RWPE2 (cell line): ENCODE results near the gene C18orf54.

Experiments used
- ATAC-seq: fragments of 200-7000 bp; cut with Tn5 transposase; 3 replicates; pipeline ENCODE4 v1.9.1; 2021; ENCODE audit warnings: low read depth
- DNase-seq: peaks from one replicate; pipeline ENCODE4 v3.0.0-alpha.2; 2020; ENCODE audit warnings: low spot score
- H3K27ac ChIP-seq: fragments of 450-650 bp; 2 replicates; pipeline ENCODE4 v1.5.1; 2017; ENCODE audit warnings: mild to moderate bottlenecking; ENCODE audit not compliant: poor library complexity, severe bottlenecking
- H3K27me3 ChIP-seq: fragments of 250-450 bp; sonication (Bioruptor Pico); 2 replicates; pipeline ENCODE4 v1.5.1; 2021; ENCODE audit warnings: mild to moderate bottlenecking, moderate library complexity; ENCODE audit not compliant: insufficient read depth, poor library complexity, severe bottlenecking
- H3K36me3 ChIP-seq: fragments of 250-450 bp; sonication (Bioruptor Pico); 2 replicates; pipeline ENCODE4 v1.5.1; 2020; ENCODE audit warnings: low read depth, mild to moderate bottlenecking, moderate library complexity
- H3K4me1 ChIP-seq: fragments of 250-450 bp; sonication (Bioruptor Pico); 2 replicates; pipeline ENCODE4 v1.5.1; 2021; ENCODE audit warnings: mild to moderate bottlenecking, moderate library complexity; ENCODE audit not compliant: insufficient read depth, poor library complexity, severe bottlenecking
- H3K4me3 ChIP-seq: fragments of 250-450 bp; sonication (Bioruptor Pico); 2 replicates; pipeline ENCODE4 v1.5.1; 2021; ENCODE audit warnings: mild to moderate bottlenecking, moderate library complexity; ENCODE audit not compliant: severe bottlenecking
- H3K9me3 ChIP-seq: fragments of 250-450 bp; sonication (Bioruptor Pico); 2 replicates; pipeline ENCODE4 v1.5.1; 2021; ENCODE audit warnings: mild to moderate bottlenecking, moderate library complexity; ENCODE audit not compliant: severe bottlenecking
- TF ChIP-seq, protein P1 (sequence below): fragments of 450-650 bp; IDR thresholded peaks from one replicate; pipeline ENCODE4 v1.5.1; 2017; ENCODE audit warnings: mild to moderate bottlenecking, moderate library complexity; ENCODE audit not compliant: poor library complexity, severe bottlenecking

C18orf54 gene

DNA sequence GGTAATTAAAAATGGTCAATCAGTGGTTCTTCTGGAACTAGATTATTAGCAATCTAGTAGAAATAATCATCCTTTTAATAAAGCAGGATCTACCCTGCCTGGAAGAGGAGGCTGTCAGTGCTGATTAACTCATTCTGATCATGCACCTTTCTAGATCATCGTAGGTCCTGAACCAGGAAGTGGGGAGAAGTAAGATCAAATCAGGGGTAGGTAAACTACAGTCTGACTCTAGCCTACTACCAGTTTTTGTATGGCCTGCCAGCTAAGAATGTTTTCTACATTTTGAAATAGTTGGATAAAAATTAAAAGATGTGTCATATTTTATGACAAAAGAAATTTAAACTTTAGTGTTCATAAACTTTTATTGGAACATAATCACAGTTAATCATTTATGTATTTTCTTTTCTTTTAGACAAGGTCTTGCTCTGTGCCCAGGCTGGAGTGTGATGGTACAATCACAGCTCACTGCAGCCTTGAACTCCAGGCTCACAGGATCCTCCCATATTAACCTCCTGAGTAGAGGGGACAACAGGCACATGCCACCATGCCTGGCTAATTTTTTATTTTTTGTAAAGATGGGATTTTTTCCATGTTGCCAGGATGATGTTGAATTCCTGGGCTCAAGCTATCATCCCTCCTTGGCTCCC, 36.1 kb downstream of the C18orf54 start:
- TF ChIP-seq, protein P1, sequence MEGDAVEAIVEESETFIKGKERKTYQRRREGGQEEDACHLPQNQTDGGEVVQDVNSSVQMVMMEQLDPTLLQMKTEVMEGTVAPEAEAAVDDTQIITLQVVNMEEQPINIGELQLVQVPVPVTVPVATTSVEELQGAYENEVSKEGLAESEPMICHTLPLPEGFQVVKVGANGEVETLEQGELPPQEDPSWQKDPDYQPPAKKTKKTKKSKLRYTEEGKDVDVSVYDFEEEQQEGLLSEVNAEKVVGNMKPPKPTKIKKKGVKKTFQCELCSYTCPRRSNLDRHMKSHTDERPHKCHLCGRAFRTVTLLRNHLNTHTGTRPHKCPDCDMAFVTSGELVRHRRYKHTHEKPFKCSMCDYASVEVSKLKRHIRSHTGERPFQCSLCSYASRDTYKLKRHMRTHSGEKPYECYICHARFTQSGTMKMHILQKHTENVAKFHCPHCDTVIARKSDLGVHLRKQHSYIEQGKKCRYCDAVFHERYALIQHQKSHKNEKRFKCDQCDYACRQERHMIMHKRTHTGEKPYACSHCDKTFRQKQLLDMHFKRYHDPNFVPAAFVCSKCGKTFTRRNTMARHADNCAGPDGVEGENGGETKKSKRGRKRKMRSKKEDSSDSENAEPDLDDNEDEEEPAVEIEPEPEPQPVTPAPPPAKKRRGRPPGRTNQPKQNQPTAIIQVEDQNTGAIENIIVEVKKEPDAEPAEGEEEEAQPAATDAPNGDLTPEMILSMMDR: no peak
- no peak for DNase-seq
- peaks cover 6% of the 10 kb centered on the region for H3K4me1 ChIP-seq
- no peak for ATAC-seq
- H3K36me3 ChIP-seq: no peaks in the 10 kb centered on the region
- H3K27ac ChIP-seq: no peak overlapping the region
- no peaks in the 10 kb centered on the region for H3K9me3 ChIP-seq
- H3K4me3 ChIP-seq: no peak overlapping the region
- no peaks in the 10 kb centered on the region for H3K27me3 ChIP-seq

DNA sequence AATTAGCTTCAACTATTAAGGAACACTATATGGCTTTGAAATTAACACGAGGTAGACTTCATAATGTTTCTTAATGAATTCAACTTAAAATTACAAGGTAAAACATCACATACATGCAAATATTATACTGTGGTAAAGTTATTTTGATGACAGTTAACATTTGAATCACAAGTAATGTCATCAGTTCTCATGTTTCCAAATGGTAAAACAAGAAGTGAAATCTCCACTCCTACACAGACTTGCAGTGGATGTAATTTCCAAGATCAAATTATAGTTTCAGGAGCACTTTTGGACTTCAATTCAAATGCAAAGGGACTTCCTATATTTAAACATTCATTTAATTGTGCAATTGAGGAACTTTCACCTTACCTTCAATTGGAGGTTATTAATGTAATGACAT, 39.1 kb downstream of the C18orf54 start:
- no peaks in the 10 kb centered on the region for H3K36me3 ChIP-seq
- DNase-seq (no peak), ATAC-seq (no peak)
- no peaks in the 10 kb centered on the region for H3K27me3 ChIP-seq
- TF ChIP-seq, protein P1: no peak
- no peaks in the 10 kb centered on the region for H3K9me3 ChIP-seq
- H3K27ac ChIP-seq: no peak overlapping the region
- H3K4me1 ChIP-seq: no peaks in the 10 kb centered on the region
- no peak overlapping the region for H3K4me3 ChIP-seq

DNA sequence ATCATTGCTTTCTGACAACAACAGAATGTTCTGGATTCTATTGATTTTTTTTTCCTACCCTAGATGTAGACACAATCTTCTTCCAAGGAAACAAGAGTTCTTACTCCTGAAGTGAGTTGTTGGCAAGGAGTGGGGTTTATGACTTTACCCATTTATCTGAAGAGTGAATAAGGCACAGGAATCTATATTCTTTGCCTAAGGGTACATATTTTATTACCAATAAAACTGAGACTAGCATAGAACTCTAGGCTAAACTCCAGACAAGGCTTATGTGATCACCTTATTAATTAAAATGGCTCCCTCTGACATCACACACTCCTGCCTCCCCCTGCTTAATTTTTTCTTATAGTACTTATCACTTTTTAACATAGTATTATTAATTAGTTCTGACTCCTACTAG, 47.6 kb downstream of the C18orf54 start:
- ATAC-seq (no peak), DNase-seq (no peak)
- Histone ChIP-seq H3K9me3 (no peaks in the 10 kb centered on the region), H3K27me3 (no peaks in the 10 kb centered on the region), H3K4me3 (no peak overlapping the region), H3K27ac (no peak overlapping the region), H3K36me3 (no peaks in the 10 kb centered on the region), H3K4me1 (no peaks in the 10 kb centered on the region)
- TF ChIP-seq, protein P1: no peak

DNA sequence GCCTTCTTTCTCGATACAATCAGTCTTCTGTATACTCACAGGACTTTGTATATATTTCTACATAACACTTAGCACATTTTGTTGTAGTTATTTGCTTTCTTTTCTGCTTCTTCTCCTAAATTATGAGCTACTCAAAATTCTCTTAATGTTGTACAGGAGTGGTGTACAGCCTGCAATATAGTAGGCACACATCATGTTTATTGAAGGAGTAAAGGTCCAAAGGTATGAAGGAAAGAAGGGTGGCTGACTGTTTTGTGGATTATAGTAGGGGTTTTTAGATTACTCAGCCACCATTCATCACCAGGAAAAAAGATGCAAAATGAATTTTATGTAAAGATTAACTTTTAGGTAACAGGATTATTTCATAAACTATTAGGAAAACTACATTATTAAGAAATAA, 54.1 kb downstream of the C18orf54 start:
- no peak overlapping the region for H3K27ac ChIP-seq
- H3K4me1 ChIP-seq: no peaks in the 10 kb centered on the region
- no peaks in the 10 kb centered on the region for H3K36me3 ChIP-seq
- DNase-seq (no peak), ATAC-seq (no peak)
- no peaks in the 10 kb centered on the region for H3K9me3 ChIP-seq
- TF ChIP-seq, protein P1: no peak
- no peak overlapping the region for H3K4me3 ChIP-seq
- no peaks in the 10 kb centered on the region for H3K27me3 ChIP-seq

DNA sequence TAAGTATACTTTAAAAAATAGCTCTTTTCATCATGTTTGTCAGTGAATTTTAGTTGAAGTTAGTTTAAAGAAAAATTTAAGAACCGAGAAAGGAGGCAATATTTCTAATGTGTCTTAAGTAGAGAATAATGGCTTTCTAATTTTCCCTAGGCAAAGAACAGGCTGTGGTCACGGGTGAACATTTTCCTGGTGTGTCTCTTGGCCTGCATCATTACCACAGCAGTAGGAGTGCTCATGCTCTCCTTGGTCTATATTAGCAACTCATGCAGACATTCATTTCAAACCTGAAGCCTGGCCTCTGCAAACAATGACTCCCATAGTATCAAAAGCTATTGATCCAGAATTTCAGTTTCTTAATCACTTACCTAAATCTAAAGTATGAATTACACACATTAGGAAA, 57.4 kb downstream of the C18orf54 start:
- TF ChIP-seq, protein P1: no peak
- Histone ChIP-seq H3K4me1 (no peaks in the 10 kb centered on the region), H3K9me3 (no peaks in the 10 kb centered on the region), H3K4me3 (no peak overlapping the region), H3K27ac (no peak overlapping the region), H3K36me3 (no peaks in the 10 kb centered on the region), H3K27me3 (no peaks in the 10 kb centered on the region)
- ATAC-seq: no peak
- DNase-seq: no peak
